Stimulated activated naive CD8-positive, alpha-beta T cell treated with anti-CD3 and anti-CD28 coated beads, Interleukin-15, Interleukin-2, amounts not matched to agents 100 U/mL and 50 U/mL, for 24 hours (primary cell): ENCODE results near the gene CFAP57.
A peak's percentile ranks its signal among the peaks of the same experiment; 100 is the strongest.
"Not testable (repeated sequence)": the region's sequence is repeated elsewhere in the genome, so short reads cannot be mapped to it uniquely, and the experiment has no call there.

ENCODE experiments used
- ATAC-seq: fragments of 150-1000 bp; cut with Tn5 transposase; one replicate; pipeline ENCODE4 v1.10.0; 2021
- DNase-seq: peaks from one replicate; pipeline ENCODE4 v3.0.0; 2021

CFAP57 gene

DNA sequence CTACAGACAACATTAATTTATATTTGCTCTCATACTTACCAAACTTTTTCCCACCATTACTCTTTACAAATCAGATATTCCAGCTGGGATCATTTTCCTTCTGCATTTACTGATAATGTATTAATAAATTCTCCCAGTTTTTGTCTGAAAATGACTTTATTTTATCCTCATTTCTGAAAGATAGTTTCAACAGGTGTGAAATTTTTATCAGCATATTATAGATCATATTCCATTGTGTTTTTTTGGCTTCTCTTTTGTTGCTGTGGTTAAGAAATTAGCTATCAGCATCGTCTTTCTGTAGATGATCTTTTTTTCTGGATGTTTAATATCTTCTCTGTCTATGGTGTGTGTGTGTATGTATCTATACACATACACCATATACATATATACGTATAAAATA is 2.7 kb downstream of the CFAP57 start:
- ATAC-seq, result no peak
- DNase-seq, result no peak

DNA sequence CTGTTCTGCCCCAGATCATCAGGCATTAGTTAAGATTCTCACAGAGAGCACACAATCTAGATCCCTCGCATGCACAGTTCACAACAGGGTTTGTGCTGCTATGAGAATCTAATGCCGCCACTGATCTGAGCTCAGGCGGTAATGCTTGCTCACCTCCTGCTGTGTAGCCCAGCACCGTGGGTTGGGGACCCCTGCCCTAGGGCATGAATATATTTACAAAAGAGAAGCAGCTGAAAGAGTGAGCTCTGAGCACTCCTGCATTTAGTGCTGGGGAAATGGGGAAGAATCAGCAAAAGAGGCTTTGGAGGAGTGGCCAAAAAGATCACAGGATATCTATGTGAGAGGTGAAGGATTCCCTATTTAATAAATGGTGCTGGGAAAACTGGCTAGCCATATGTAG is 5.6 kb downstream of the CFAP57 start:
- DNase-seq, result no peak
- ATAC-seq, result no peak

DNA sequence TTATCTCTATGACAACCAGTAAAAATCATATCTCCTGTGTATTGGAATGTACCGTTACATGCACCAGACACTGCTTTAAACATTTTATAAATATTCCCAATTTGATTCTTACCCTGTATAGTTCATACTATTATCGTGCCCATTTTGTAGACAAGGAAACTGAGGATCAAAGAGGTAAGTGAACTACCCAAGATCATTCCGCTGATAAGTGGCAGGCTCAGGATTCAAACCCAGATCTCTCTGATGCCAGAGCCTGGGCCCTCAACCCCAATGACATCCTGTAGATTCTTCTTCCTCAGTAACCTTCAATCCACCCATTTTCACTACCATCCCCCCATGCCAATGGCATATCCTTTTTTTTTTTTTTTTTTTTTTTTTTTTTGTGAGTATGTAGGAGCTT is 12.3 kb downstream of the CFAP57 start:
- no peak for ATAC-seq
- DNase-seq, result no peak

DNA sequence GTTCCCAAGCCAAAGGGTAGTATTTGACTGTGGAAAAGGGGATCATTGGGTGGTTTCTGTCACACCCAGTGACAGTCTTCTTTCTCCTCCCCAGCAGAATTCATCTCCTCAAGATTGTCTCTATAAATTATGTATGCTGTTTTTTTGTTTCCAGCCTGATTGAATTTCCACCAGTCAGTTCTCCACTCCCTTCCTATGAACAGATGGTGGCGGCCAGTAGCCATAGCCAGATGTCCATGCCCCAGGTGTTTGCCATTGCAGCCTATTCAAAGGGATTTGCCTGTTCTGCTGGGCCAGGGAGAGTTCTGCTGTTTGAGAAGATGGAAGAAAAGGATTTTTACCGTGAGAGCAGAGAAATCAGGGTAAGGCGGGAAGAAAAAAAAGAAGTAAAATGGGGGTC is 12.9 kb downstream of the CFAP57 start:
- DNase-seq, result no peak
- no peak for ATAC-seq

DNA sequence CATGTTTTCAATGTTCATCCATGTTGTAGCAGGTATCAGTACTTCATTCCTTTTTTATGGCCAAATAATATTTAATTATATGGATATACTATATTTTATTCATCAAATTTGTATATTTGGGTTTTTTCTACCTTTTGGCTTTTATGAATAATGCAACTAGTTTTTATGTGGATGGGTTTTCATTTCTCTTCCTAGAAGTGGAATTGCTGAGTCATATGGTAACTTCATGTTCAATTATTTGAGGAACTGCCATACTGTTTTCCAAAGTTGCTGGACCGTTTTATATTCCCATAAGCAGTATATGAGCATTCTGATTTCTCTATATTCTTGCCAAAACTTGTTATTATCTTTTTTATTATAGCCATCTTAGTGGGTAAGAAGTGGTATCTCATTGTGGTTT is 16.0 kb downstream of the CFAP57 start:
- ATAC-seq, result no peak

DNA sequence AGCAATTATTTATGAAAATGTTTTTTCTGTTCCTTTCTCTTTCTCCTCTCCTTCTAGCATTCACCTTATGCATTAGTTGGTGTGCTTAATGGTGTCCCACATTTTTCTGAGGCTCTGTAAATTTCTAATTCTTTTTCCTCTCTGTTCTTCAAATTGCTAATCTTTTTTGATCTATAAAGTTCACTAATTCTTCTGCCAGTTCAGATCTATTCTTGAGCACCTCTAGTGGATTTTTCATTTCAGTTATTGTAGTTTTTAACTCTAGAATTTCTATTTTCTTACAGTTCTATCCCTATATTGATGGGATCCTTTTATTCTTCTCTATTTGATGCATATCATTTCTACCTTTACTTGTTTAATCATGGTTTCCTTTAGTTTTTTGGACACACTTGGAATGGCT is 22.4 kb downstream of the CFAP57 start:
- ATAC-seq (no peak), DNase-seq (no peak)

More for the DNA sequence above, 16.0 kb downstream of the CFAP57 start:
- DNase-seq, result no peak

DNA sequence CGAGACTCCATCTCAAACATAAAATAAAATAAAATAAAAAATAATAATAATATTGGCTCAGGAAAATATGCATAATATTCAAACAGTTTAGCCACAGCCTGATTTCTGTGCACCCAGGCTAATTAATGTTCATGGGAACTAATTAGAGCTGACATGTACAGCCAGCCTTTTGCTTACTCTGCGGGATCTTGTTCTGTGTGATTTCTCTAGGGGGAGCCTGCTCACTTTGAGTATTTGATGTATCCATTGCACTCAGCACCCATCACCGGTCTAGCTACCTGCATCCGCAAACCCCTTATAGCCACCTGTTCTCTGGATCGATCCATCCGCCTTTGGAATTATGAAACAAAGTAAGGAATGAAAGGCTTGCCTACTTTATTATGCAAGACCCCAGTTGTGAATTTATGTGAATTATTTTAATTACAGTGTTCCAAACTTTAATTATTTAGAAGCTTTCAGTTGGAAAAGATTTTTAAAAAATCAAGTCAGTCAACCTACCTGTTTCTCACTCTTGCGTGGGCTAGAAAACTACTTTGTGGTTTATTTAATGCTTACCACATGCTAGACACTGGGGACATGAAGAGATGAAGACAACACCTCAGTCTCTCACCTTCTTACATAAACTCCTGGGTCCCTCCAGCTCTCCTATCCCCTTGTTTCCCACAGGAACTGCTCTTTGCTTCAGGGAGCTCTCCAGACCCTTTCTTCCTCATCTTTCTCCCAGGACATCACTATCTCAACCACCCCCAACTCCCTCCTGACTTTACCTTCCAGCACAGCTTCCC is 25.4 kb downstream of the CFAP57 start:
- no peak for DNase-seq
- ATAC-seq, result no peak

DNA sequence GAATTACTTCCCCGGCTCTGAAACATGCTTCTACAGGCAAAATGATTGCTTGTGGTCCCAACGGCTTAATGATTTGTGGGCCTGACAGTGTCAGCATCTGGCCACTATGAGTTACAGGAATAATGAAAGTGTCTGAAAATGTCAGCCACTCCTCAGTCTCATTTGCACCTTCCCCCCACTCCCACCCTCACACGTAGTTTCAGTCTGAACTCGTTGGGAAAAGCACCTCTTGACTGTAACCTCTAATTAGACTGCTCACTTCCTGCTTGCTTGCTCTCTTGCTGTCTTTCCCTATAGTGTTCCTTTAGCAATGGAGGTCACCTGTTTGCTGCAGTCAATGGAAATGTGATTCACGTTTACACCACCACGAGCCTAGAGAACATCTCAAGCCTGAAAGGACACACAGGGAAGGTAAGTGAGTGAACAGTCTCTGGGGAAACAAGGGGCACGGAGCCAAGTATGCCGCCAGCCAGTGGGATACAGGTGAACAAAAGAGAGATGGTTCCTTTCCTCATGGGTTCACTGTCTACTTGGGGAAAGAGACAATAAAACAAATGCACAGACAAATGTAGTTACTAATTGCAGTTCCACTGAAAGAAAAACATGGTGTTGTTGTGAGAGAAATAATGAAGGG is 27.1 kb downstream of the CFAP57 start:
- ATAC-seq, result peak; percentile 69
- peak; percentile 13 for DNase-seq

DNA sequence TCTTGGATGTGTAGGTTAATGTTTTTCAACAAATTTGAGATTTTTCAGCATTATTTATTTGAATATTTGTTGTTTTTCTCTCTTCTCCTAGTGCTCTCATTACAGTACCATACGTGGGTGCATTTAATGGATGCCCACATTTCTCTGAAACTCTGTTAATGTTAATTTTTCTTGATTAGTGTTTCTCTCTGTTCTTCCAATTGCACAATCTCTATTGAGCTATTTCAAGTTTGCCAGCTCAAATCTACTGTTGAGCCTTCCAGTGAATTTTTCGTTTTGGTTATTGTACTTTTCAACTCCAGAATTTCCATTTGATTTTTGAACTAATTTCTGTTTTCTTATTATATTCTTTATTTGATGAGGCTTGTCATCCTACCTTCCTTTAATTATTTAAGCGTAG is 31.7 kb downstream of the CFAP57 start:
- DNase-seq (no peak), ATAC-seq (no peak)

DNA sequence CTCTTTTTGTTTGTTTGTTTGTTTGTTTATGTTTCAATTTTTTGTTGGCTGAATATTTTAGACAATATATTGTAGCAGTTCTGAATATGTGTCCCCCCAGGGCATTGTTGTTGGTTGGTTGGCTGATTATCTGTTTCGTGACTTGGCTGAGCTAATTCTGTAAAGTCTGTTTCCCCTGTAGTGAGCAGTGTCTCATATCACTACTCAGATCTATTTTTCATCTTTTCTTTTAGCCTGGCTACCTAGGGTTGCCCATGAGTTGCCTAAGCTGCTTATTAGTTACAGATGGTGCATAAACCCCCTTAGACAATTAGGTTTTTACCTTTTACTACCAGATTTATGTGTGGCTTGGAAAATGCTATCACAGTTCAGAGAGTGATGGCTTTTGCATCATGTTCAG is 32.3 kb downstream of the CFAP57 start:
- no peak for ATAC-seq
- no peak for DNase-seq

DNA sequence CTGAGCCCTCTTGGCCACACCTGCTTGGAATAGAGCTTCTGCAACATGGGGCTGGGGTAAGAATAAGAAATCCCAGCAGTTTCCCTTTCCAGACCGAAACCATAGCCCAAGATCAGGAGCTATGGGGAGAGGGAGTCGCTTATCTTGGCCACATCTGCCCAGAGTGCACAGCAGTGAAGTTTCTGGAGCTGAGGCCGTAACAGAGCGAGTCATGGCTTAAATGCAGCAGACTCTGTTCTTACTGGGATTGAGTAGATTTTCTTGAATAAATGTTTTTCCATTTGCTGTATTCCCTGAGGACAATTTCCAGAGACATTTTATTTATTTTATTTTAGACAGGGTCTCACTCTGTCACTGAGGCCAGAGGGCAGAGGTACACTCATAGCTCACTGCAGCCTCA is 33.5 kb downstream of the CFAP57 start:
- ATAC-seq (no peak), DNase-seq (no peak)

DNA sequence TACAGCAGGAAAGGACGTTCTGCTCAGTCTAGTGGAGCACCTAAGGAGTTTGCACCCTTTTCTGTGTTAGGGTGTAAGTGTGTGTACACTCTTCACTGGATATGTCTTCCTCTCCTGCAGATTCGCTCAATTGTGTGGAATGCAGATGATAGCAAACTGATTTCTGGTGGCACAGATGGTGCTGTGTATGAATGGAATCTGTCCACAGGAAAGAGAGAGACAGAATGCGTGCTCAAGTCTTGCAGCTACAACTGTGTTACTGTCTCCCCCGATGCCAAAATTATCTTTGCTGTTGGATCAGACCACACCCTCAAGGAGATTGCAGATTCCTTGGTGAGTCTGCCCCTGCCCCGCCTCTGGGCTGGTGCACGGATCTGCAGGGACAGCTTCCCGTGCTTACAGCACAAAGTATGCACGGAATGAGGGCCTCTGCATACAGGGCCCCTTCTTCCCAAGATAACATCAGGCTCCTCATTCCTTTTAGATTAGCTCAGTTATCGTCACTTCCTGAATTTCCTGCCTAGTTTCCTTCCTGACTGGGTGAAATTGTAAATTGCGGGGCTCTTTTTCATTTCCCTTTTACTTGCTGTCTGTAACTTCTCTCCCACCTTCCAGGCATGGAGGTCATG is 34.6 kb downstream of the CFAP57 start:
- ATAC-seq (no peak), DNase-seq (no peak)

DNA sequence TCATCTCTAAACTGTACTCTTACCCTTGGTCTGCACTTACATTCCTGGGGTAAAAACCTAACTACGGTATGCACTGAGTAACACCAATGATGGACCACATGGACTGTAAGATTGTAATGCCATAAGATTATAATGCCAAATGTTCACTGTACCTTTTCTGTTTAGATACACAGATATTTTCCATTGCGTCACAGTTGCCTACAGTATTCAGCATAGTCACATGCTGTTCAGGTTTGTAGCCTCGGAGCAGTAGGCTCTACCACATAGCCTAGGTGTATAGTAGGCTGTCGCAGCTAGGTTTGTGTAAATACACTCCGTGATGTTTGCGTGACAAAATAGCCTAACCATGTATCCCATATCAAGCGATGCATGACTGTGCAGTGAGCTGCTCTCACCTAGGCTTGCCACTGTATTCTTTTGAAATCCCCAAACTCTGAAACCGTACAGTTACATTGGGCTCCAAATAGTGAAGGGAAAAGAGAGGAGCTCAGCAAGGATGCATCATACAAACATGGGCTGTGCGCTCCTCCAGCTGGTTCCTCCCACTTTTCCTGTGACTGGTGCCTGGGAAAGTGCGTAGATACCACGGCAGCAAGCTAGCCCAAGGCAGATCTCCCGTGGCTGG is 35.2 kb downstream of the CFAP57 start:
- ATAC-seq, result no peak
- no peak for DNase-seq

DNA sequence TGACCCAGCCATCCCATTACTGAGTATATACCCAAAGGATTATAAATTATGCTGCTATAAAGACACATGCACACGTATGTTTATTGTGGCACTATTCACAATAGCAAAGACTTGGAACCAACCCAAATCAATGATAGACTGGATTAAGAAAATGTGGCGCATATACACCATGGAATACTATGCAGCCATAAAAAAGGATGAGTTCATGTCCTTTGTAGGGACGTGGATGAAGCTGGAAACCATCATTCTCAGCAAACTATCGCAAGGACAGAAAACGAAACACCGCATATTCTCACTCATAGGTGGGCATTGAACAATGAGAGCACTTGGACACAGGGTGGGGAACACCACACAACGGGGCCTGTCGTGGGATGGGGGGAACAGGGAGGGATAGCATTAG is 36.1 kb downstream of the CFAP57 start:
- not testable (repeated sequence) for ATAC-seq, DNase-seq

DNA sequence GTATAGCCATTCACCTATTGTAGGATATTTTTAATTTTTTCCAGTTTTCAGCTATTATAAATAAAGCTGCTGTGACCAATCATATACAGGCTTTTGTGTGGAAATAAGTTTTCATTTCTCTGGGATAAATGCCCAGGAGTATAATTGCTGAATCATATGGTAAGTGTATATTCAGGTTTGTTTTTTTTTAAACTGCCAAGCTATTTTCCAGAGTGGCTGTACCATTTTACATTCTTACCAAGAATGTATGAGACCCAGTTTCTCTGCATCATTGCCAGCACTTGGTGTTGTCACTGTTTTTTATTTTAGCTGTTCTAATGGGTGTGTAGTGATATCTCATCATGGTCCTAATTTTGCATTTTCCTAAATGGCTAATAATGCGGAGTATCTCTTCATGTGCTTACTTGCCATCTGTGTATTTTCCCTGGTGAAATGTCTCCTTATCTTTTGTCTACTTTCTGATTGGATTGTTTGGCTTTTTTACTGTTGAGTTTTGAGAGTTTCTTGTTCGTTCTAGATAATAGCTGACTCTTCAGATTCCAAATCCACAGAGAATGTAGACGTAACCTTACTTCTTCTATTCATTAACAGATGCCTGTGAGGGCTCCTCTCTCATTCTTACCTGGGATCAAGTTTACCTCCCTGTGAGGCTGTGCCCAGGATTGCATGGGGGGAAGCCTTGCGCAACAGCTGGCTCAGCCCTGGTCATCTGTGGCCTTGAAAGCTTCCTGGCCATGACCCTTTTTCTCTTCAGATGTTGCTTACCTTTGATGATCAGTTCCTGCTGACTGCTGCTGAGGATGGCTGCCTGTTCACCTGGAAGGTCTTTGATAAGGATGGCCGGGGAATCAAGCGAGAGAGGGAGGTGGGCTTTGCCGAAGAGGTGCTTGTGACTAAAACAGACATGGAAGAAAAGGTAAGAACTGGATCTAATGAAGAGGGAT is 42.6 kb downstream of the CFAP57 start:
- no peak for ATAC-seq
- DNase-seq, result no peak

DNA sequence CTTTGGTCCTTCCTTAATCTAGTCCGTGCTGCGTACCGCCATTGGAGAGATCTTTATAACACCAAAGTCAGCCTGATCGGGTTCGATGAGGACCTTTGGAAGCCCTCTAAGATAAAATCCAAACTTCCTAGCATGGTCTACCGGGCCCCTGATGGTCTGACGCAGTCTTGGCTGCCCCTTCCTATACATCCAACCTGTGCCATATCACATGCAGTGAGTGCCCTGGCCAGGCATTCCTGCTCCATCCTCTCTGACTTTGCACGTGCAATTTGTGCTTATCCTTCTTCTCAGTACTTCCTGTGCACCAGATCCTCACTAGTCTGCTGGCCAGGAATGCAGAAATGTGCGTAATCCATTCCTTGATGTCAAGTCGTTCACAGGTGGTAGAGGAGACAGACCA is 45.6 kb downstream of the CFAP57 start:
- ATAC-seq (no peak), DNase-seq (no peak)

DNA sequence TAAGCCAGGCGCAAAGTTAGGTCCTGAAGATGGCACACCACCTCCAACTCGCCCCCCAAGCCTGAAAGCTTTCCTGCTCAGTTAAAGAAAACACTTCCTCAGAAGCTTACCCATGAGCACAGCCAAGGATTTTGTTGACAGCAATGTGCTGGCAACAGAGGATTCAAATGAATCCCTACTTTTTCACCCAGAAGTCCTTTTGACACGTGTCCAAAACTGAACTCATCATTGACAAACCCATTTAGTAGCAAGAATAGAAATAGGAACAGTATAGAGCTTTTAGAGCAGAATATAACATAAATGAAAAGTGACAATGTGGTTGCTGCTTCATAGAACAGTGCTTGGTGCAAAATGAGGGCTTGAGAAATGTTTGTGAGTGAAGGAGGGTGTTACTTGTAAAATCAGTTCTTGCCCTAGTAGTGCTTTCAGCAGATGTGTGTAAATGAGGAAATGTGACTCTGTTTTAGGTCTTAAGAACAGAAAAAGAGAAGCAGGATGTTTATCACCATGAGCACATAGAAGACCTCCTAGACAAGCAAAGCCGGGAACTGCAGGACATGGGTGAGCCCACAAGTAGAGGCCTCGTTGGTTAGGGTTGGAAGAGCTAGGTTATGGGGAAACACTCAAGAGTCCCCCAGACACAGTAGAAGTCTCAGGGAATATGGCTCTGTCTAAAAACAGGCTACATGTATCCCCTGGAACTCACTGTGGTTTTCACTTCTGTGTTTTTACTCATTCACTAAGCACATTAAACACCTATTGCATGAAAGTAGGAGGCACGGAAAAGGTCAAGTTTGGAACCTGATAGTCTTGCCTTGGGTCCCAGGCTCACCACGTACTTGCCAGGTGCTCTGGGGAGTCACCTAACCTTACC is 49.0 kb downstream of the CFAP57 start:
- no peak for DNase-seq
- ATAC-seq, result peak; percentile 19

DNA sequence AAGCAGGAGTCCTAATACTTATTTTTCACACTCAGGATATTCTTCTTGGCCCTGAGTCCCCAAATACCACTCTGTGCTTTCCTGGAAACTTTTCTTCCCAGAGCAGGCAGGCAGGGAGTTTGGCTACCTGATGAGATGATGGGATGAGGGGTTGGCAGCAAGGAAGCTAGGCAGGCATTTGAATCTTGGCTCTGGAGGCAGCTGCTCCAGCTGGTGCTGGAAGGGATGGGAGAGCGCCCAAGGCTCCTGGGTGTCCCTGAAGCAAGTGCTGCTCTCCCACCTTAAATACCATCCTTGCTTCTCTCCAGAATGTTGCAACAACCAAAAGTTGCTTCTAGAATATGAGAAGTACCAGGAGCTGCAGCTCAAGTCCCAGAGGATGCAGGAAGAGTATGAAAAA is 49.7 kb downstream of the CFAP57 start:
- no peak for ATAC-seq
- no peak for DNase-seq

DNA sequence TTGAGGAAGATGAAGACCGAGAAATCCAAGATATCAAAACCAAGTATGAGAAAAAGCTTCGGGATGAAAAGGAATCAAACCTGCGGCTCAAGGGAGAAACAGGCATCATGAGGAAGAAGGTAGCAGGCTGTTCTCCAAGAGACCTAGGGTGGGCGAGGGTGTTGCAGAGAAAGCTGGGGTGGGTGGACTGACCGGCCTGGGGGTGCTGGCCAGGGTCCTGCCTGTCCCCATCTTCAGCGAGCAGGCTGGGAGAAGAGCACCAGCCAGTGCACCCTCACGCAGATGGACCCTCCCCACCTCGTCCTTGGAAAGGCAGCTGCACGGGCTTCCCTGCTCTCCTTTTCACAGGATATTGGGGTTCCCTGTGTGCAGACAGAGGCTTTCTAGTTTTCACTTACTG is 50.7 kb downstream of the CFAP57 start:
- DNase-seq (no peak), ATAC-seq (no peak)

DNA sequence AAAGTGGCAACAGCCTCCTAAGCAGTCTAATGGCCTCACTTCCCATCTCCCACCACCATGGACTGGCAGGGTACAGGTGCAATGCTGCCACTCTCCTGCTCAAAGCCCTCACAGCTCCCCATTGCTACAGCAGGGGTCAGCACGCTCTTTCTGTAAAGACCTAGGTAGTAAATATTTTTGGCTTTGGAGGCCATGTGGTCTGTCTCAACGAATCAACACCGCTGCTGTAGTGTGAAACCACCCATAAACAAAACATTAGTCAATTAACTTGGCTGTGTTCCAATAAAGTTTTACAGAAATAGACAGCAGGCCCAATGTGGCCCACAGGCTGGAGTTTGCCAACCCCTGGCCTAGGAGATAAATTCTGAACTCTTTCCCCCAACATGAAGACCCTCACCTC is 53.0 kb downstream of the CFAP57 start:
- DNase-seq (no peak), ATAC-seq (no peak)
